GM18499 (cell line): Measurements from ENCODE around the gene PIGZ.
A peak's percentile ranks its signal among the peaks of the same experiment; 100 is the strongest.
"Not testable (repeated sequence)": the region's sequence is repeated elsewhere in the genome, so short reads cannot be mapped to it uniquely, and the experiment has no call there.

ENCODE experiments used
- ATAC-seq: cut with Tn5 transposase; IDR thresholded peaks from one replicate; pipeline ENCODE4 v1.9.1; 2021; ENCODE audit warnings: moderate number of reproducible peaks; ENCODE audit not compliant: insufficient read depth, unreplicated experiment

The PIGZ gene

GRCh38 chr3:196954832-196955231 lies 13.8 kb downstream of the PIGZ start:
- ATAC-seq: no peak

GRCh38 chr3:196951371-196951770 lies 17.3 kb downstream of the PIGZ start:
- ATAC-seq: no peak

- ATAC-seq: no peak
Observed at GRCh38 chr3:196949750-196950149, 18.9 kb downstream of the PIGZ start.

- ATAC-seq: no peak
Observed at GRCh38 chr3:196949285-196949619, 19.4 kb downstream of the PIGZ start.

- ATAC-seq: no peak
Observed at GRCh38 chr3:196948442-196949284, 20.0 kb downstream of the PIGZ start.

GRCh38 chr3:196947860-196948441 lies 20.7 kb downstream of the PIGZ start:
- ATAC-seq: no peak

- no peak for ATAC-seq
Observed at GRCh38 chr3:196947136-196947859, 21.3 kb downstream of the PIGZ start.

GRCh38 chr3:196944037-196944790 lies 24.4 kb downstream of the PIGZ start:
- ATAC-seq: not testable (repeated sequence)

GRCh38 chr3:196942915-196943277 lies 25.7 kb downstream of the PIGZ start:
- peak; percentile 2 for ATAC-seq

- peak; percentile 49 for ATAC-seq
Observed at GRCh38 chr3:196942226-196942914, 26.3 kb downstream of the PIGZ start, which contains the start of gene NCBP2. Gene NCBP2, minus strand, starts transcription at chr3:196942528. Its CDS starts 25 bp downstream, at chr3:196942503.

GRCh38 chr3:196941729-196942225 lies 26.9 kb downstream of the PIGZ start:
- no peak for ATAC-seq

GRCh38 chr3:196938576-196938975 lies 30.1 kb downstream of the PIGZ start:
- ATAC-seq: no peak

GRCh38 chr3:196938124-196938523 lies 30.5 kb downstream of the PIGZ start:
- ATAC-seq: no peak

GRCh38 chr3:196936288-196936687 lies 32.3 kb downstream of the PIGZ start:
- ATAC-seq: no peak

GRCh38 chr3:196932600-196932999 lies 36.0 kb downstream of the PIGZ start:
- ATAC-seq: no peak

GRCh38 chr3:196931828-196932587 lies 36.6 kb downstream of the PIGZ start:
- ATAC-seq: no peak

- no peak for ATAC-seq
Observed at GRCh38 chr3:196931157-196931556, 37.5 kb downstream of the PIGZ start.

- ATAC-seq: no peak
Observed at GRCh38 chr3:196927571-196928453, 40.8 kb downstream of the PIGZ start.
